GM18951 (cell line): ENCODE results near the gene CDH4.

Source experiments
- POLR2A ChIP-seq: IDR thresholded peaks from 4 replicates; pipeline ENCODE4 v1.6.1; 2011; ENCODE audit warnings: mild to moderate bottlenecking; ENCODE audit not compliant: insufficient read length, insufficient read depth; ENCODE audit errors: extremely low read depth
- in situ Hi-C: fragments of 300-500 bp; cut with MboI; formaldehyde crosslinking; loops from one replicate; pipeline ENCODE4 v1.12.0; 2022; ENCODE audit warnings: low sequenced_read_pairs, mixed read lengths, inconsistent platforms; ENCODE audit not compliant: unreplicated experiment

Gene CDH4

GRCh38 chr20:61532736-61533135 lies 280.7 kb downstream of the CDH4 start:
- in situ Hi-C loops: no loop called here
- no peak for TF ChIP-seq POLR2A

DNA sequence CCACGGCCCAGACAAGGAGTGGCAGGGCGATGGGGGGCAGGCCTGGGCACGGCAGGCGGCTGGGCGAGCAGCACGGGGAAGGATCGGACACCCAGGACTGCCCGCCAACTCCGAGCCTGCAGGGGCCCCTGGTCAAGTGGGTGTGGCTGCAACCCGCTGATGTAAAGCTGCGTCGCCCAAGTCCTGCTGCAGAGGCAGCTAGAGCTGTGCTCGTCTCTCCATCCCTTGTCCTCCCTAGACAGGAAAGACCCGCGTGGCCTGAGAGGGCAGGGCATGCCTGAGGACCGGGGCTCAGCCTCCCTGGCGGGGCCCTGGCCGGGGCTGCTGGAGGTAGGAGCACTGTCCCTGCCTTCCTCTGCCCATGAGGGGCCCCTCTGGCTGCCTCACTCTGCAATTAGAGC lies 281.2 kb downstream of the CDH4 start:
- in situ Hi-C loops: no loop called here
- TF ChIP-seq POLR2A: no peak

DNA sequence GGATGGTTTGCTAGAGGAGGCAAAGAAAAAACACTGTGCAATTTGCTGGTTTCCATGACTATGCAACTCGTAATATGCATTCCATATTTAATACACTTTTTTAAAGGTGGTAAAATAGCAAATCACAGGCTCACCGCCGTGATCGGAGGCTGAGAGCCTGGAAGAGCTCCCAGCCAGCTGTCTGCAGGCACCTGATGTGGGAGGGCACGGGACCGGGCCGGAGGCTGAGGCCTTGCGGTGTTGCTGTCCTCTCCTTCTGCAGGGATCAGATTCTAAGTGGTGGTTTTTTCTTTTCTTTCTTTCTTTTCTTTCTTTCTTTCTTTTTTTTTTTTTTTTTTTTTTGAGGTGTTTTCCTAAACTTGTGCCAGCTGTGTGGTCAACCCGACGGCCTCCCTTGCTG lies 282.3 kb downstream of the CDH4 start:
- in situ Hi-C loops: no loop called here
- no peak for TF ChIP-seq POLR2A

DNA sequence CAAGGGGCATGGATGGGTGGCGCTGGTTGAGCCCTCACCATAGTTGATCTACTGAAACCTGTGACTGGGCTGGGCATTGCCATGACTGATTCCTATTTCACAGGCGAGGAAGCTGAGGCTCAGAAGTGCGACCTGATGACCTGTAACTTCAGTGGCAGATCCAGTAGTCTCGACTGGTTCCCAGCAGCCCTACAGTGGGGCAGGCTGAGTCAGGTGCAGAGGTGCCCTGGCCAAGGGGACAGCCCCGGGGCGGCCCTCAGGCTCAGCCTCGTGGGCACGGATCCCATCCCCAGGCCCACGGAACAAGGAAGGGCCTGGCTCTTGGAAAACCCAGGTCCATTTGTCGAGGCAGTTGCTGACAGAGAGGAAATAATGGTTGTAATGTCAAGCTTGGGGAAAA lies 283.0 kb downstream of the CDH4 start:
- no peak for TF ChIP-seq POLR2A
- in situ Hi-C loops: no loop called here

GRCh38 chr20:61535536-61535935 lies 283.5 kb downstream of the CDH4 start:
- in situ Hi-C loops: no loop called here

DNA sequence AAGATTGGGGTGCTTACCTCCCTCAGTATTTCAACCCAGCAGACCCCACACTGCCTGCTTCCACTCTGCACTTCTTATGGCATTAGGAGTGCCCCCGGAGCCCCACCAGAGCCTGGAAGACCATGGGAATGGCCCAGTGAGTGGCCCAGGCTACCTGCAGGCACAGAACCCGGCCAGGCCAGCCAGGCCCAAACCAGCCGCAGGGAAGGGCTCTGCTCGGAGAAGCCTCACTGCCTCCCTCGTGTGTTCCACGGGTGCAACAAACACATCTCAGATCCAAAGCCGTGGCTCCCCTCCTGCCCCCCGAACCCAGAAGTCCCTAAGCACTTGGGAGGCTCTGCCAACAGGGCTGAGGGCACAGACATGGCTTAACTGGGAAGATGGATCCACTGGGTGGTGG lies 283.9 kb downstream of the CDH4 start:
- no peak for TF ChIP-seq POLR2A
- in situ Hi-C loops: no loop called here

More at GRCh38 chr20:61535536-61535935, 283.5 kb downstream of the CDH4 start:
- no peak for TF ChIP-seq POLR2A

DNA sequence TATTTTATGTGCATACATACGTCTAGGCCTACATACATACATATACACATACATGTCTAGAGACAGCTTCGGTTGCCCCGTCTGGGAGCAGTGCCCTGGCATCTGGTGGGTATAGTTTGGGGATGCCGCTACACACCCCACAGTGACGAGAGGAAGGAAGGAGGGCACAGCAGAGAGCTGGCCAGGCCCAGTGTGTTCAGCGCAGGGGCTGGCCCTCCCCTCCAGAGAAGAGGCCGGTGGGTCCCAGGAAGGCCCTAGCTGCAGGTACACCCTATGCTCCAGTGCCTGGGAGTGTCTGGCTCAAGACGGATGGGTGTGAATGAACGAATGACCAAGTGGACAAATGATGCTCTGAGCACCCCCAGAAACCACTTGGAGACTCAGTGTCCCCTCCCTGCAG lies 284.6 kb downstream of the CDH4 start:
- no peak for TF ChIP-seq POLR2A
- in situ Hi-C loops: no loop called here

DNA sequence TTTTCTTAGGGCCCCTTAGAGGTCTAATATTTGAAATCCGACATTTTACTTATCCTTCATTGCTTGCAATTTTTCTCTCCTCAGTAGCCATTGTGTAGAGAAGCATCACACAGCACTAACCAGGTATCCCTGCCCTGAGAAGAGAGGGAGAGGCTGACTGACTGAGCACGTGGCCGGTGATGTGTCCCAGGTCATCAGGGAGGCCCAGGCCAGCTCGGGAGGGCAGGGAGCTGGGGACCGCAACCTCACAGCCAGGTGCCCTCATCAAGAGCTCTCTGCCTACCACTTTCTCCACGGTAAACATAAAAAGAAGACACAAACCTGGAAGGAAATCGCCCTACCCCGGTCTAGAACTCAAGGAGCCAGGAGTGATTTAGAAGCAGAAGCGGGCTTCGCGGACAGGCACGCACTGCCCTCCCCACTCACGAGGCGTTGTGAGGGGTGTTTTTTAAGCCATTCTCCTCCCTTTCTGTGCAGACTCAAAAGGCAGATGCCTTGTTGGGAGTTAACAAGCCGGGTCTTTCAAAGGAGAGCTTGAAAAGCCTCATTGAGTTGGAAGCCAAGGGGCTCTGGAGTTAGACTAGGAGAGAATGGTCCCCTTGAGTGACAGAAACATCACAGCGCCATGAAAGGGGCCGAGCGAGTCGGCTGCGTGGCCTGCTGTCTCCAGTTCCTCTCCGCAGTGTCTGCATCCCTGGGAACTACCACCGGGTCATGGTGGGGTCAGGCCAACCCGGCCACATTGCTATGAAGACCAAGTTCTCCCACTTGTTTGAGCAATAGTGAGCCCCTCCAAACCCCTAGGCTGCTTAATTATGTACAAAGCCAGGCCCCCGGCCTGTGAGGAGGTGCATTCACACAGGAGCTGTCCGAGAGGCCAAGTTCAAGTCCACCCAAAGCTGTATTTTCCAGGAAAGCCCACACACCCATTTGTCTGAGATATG lies 285.4 kb downstream of the CDH4 start:
- in situ Hi-C loops: no loop called here
- TF ChIP-seq POLR2A: no peak

DNA sequence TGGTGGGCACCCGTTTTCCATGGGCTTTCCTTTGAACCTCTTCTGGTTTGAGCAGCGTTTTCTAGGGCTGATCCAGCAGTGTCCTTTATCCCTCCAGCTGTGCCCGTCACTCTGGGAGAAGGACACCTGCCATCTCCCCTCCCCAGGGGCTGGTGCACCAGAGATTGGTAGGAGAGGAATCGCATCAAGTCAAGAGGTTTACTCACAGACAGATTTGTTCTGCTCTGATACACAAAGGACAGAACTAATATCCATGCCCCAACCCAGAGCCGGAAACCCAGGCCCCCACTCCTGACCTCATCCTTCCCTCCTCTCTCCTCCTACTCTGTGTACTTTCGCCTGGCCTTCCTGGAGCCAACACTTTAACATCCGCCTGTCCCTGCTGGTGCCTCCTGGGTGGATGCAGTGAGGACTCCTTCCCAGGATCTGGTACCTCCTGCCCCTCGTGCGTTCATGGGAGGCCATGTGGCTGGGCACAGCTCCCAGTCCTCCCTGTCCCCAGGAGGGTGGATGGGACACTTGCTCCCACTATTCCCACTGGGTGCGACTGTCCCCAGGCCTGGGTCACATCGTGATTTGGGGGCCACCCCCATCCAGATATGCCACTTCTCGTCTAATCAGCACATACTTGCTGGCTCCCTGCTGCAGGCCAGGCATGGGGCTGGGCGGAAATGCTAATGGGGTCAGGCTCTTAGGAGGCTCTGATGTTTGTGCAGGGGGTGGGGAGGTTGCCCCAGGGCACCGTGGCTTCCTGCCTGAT lies 286.3 kb downstream of the CDH4 start:
- no peak for TF ChIP-seq POLR2A
- in situ Hi-C loops: no loop called here

DNA sequence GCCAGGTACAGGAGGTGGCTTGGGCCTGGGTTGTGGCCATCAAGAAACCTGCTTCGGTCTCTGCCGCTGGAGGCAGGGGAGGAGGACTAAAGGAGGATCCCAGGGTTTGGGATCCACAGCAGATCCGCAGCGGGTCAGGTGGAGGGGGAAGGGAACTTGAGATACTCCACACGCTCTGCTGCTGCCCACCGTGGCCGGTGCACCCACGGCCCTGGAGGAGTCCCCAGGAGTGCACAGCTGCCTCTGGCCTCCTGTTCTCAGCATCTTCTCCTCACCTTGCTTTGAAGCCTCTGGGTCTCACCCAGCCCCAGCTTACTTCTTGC lies 286.8 kb downstream of the CDH4 start:
- TF ChIP-seq POLR2A: no peak
- in situ Hi-C loops: no loop called here

DNA sequence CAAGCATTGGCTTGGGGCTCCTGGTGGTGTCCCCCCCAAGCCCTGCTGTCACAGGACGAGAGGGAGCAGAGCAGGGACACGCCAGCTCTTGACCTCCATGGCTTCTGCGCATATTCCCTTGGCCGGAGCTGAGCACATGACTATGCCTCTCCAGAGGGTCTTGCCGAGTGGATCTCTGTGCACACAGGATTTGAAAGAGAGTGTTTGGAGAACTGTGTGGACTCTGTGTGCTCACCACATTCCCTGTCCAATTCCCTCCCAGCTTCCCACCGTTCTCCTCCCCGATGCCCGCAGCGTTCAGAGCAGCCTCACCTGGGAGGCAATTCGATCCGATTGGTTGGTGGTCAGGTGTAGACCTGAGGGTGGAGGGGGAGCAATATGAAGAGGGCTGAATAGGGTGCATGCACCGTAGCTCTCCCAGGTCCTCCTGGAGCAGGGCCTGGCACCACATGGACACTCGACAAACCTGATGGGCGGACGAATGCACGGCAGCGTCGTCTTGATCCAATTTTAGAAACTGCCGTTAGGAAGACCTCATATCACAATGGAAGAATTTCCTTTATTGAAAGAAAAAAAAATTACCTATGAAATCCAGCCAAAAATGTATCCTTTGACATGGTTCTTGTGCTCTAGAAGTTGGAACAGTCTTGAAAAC lies 287.8 kb downstream of the CDH4 start:
- no peak for TF ChIP-seq POLR2A
- in situ Hi-C loops: no loop called here

DNA sequence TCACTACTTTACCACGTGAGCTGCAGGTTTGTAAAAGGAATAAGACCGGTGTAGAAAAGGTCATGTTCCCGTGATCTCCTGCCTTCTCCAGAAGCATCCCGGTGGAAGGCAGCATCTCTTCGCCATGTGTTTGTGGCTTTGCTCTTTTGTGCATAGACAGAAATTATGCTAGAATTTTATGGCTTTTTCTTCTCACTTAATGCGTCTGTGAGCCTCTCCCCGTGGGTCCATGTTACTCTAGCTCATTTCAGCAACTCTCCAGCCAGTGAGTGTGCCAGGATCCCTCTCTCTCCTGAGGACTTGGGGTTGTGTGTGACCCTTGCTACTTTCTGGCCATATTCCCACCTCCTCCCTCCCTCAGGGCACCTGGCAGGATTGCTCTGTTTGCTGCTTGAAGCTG lies 289.5 kb downstream of the CDH4 start:
- in situ Hi-C loops: no loop called here
- no peak for TF ChIP-seq POLR2A

DNA sequence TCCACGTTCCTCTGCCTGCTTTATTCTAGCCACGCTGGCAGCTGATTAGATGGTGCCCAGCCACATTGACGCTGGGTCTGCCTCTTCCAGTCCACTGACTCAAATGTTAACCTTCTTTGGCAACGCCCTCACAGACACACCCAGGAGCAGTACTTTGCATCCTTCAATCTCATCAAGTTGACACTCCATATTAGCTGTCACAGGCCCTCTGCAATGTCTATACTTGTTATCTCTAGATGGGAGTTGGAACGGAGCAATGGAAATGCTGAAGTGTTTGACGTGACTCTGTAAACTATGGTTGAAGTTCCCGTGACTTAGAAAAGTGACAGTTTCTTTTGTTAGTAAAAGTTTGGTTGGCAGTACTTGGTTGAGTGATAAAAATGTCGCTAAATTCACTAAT lies 291.0 kb downstream of the CDH4 start:
- no peak for TF ChIP-seq POLR2A
- in situ Hi-C loops: no loop called here
